Neural progenitor cell (in vitro differentiated cells): ENCODE results near the gene CTSL. TPM values are rescaled to one million over a fixed set of nuclear protein-coding genes. Genes with fewer than 3 reads are reported as not detected.

Experiments used
- DNase-seq: peaks from one replicate; pipeline ENCODE4 v3.0.0-alpha.2; 2016; ENCODE audit warnings: low spot score
- H2AFZ ChIP-seq: fragments of 200-600 bp; sonication (generic); replicated peaks from 2 replicates; pipeline ENCODE4 v1.6.1; 2016; ENCODE audit warnings: antibody characterized with exemption
- H3F3A ChIP-seq: fragments of 200-600 bp; sonication (generic); 2 replicates; pipeline ENCODE4 v1.6.1; 2016; ENCODE audit warnings: antibody characterized with exemption, low read depth
- H3K27ac ChIP-seq: fragments of 200-600 bp; sonication (generic); 2 replicates; pipeline ENCODE4 v1.5.1; 2016; ENCODE audit warnings: mild to moderate bottlenecking
- H3K27me3 ChIP-seq: fragments of 200-600 bp; sonication (generic); 2 replicates; pipeline ENCODE4 v1.6.1; 2016; ENCODE audit warnings: mild to moderate bottlenecking, moderate library complexity
- H3K36me3 ChIP-seq: fragments of 200-600 bp; sonication (generic); 2 replicates; pipeline ENCODE4 v1.5.1; 2016
- H3K4me1 ChIP-seq: fragments of 200-600 bp; sonication (generic); 2 replicates; pipeline ENCODE4 v1.6.1; 2016; ENCODE audit warnings: mixed run types
- H3K4me2 ChIP-seq: fragments of 200-600 bp; sonication (generic); 2 replicates; pipeline ENCODE4 v1.6.1; 2016
- H3K4me3 ChIP-seq: fragments of 200-600 bp; sonication (generic); 2 replicates; pipeline ENCODE4 v1.5.1; 2016
- H3K79me2 ChIP-seq: fragments of 200-600 bp; sonication (generic); 2 replicates; pipeline ENCODE4 v1.6.1; 2016; ENCODE audit warnings: low read depth
- H3K9ac ChIP-seq: fragments of 200-600 bp; sonication (generic); 2 replicates; pipeline ENCODE4 v1.6.1; 2016
- H3K9me3 ChIP-seq: fragments of 200-600 bp; sonication (generic); 2 replicates; pipeline ENCODE4 v1.5.1; 2016; ENCODE audit warnings: low read depth
- H4K20me1 ChIP-seq: fragments of 200-600 bp; sonication (generic); 2 replicates; pipeline ENCODE4 v1.6.1; 2016; ENCODE audit warnings: low read depth
- H3K27ac Mint-ChIP-seq: 3 replicates; pipeline ENCODE4 v1.8.0; 2021; ENCODE audit warnings: mixed read lengths
- H3K27me3 Mint-ChIP-seq: 2 replicates; pipeline ENCODE4 v1.8.0; 2022; ENCODE audit warnings: low read depth, mild to moderate bottlenecking, inconsistent platforms, moderate library complexity, mixed read lengths; ENCODE audit not compliant: insufficient read depth
- H3K36me3 Mint-ChIP-seq: 3 replicates; pipeline ENCODE4 v1.8.0; 2021; ENCODE audit warnings: mixed read lengths
- H3K4me1 Mint-ChIP-seq: 3 replicates; pipeline ENCODE4 v1.8.0; 2021; ENCODE audit warnings: mixed read lengths
- H3K4me3 Mint-ChIP-seq: 3 replicates; pipeline ENCODE4 v1.8.0; 2021; ENCODE audit warnings: mild to moderate bottlenecking, moderate library complexity, mixed read lengths
- H3K9me3 Mint-ChIP-seq: 3 replicates; pipeline ENCODE4 v1.8.0; 2020; ENCODE audit warnings: mixed read lengths
- EZH2 ChIP-seq: fragments of 200-600 bp; sonication (generic); IDR thresholded peaks from 2 replicates; pipeline ENCODE4 v1.6.1; 2017; ENCODE audit warnings: antibody characterized with exemption, mild to moderate bottlenecking, moderate library complexity
- EZH2phosphoT487 ChIP-seq: fragments of 200-600 bp; sonication (generic); IDR thresholded peaks from 2 replicates; pipeline ENCODE4 v1.6.1; 2017; ENCODE audit warnings: antibody characterized with exemption
- total RNA-seq: library from RNA; depleted of rRNA; stranded (reverse); fragments of >200 nt; gene quantifications from 2 replicates; pipeline ENCODE4 v1.2.3, GENCODE V29; 2015; ENCODE audit warnings: low replicate concordance
- TF ChIP-seq, protein P1 (sequence below): fragments of 200-600 bp; sonication (generic); IDR thresholded peaks from 2 replicates; pipeline ENCODE4 v1.5.1; 2017; ENCODE audit warnings: antibody characterized with exemption, mild to moderate bottlenecking

Gene CTSL
- total RNA-seq, 1 donor from 2014 or later = 35.9 TPM

GRCh38 chr9:87778996-87779395 lies 53.1 kb downstream of the CTSL start:
- Mint-ChIP-seq H3K27me3 (no peaks in the 10 kb centered on the region), H3K4me1 (no peaks in the 10 kb centered on the region), H3K4me3 (no peak overlapping the region), H3K36me3 (no peaks in the 10 kb centered on the region), H3K9me3 (no peaks in the 10 kb centered on the region), H3K27ac (no peak overlapping the region)
- TF ChIP-seq EZH2phosphoT487 = no peak
- TF ChIP-seq, protein P1, sequence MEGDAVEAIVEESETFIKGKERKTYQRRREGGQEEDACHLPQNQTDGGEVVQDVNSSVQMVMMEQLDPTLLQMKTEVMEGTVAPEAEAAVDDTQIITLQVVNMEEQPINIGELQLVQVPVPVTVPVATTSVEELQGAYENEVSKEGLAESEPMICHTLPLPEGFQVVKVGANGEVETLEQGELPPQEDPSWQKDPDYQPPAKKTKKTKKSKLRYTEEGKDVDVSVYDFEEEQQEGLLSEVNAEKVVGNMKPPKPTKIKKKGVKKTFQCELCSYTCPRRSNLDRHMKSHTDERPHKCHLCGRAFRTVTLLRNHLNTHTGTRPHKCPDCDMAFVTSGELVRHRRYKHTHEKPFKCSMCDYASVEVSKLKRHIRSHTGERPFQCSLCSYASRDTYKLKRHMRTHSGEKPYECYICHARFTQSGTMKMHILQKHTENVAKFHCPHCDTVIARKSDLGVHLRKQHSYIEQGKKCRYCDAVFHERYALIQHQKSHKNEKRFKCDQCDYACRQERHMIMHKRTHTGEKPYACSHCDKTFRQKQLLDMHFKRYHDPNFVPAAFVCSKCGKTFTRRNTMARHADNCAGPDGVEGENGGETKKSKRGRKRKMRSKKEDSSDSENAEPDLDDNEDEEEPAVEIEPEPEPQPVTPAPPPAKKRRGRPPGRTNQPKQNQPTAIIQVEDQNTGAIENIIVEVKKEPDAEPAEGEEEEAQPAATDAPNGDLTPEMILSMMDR = no peak
- TF ChIP-seq EZH2 = no peak
- Histone ChIP-seq H4K20me1 (no peaks in the 10 kb centered on the region), H3K4me1 (no peaks in the 10 kb centered on the region), H3K36me3 (no peaks in the 10 kb centered on the region), H3F3A (no peaks in the 10 kb centered on the region), H3K27ac (no peak overlapping the region), H3K9ac (no peak overlapping the region), H2AFZ (no peak overlapping the region), H3K4me3 (no peak overlapping the region), H3K27me3 (no peaks in the 10 kb centered on the region), H3K9me3 (no peaks in the 10 kb centered on the region), H3K79me2 (no peaks in the 10 kb centered on the region), H3K4me2 (no peak overlapping the region)
- no peak for DNase-seq

Other genes starting within 250 kb of the CTSL start
- 29.5 and 47.5 TPM in 2 replicates for gene DAPK1, start 228.3 kb upstream of the CTSL start, total RNA-seq
- gene SPATA31E1, start 156.8 kb downstream of the CTSL start, total RNA-seq = not detected in 2 replicates
- gene SPATA31C1, start 191.8 kb downstream of the CTSL start, total RNA-seq = not detected in 2 replicates
- 6.3 and 8.5 TPM in 2 replicates for gene CDK20, start 248.4 kb downstream of the CTSL start, total RNA-seq